ENCODE results near the gene ABCG2. TPM values are rescaled to one million over a fixed set of nuclear protein-coding genes. Genes with fewer than 3 reads are reported as not detected.

The ABCG2 gene
- total RNA-seq, 1 donor from 2014 or later, result under 0.01 TPM

GRCh38 chr4:88102026-88102425, 56.4 kb downstream of the ABCG2 start:
- no peak for DNase-seq (ENCODE audit: low read depth)
- no peak overlapping the region for H3K4me3 ChIP-seq (ENCODE audit: low read depth, low read length)
- H3K27me3 ChIP-seq (ENCODE audit: control insufficient read depth, insufficient read depth, low read length), result no peaks in the 10 kb centered on the region
- TF ChIP-seq CTCF (IDR thresholded peaks at IDR 0.05; ENCODE audit: insufficient read depth, low read length, poor library complexity, severe bottlenecking), result no peak
- H3K36me3 ChIP-seq (ENCODE audit: control insufficient read depth, insufficient read depth, low read length), result no peaks in the 10 kb centered on the region

- Histone ChIP-seq H3K4me3 (ENCODE audit: low read depth, low read length) (no peak overlapping the region), H3K27me3 (ENCODE audit: control insufficient read depth, insufficient read depth, low read length) (no peaks in the 10 kb centered on the region), H3K36me3 (ENCODE audit: control insufficient read depth, insufficient read depth, low read length) (no peaks in the 10 kb centered on the region)
- no peak for DNase-seq (ENCODE audit: low read depth)
- no peak for TF ChIP-seq CTCF (IDR thresholded peaks at IDR 0.05; ENCODE audit: insufficient read depth, low read length, poor library complexity, severe bottlenecking)
Measured at GRCh38 chr4:88101165-88101564, 57.3 kb downstream of the ABCG2 start.

- H3K4me3 ChIP-seq (ENCODE audit: low read depth, low read length), result no peak overlapping the region
- DNase-seq (ENCODE audit: low read depth), result no peak
- no peak for TF ChIP-seq CTCF (IDR thresholded peaks at IDR 0.05; ENCODE audit: insufficient read depth, low read length, poor library complexity, severe bottlenecking)
- H3K27me3 ChIP-seq (ENCODE audit: control insufficient read depth, insufficient read depth, low read length), result no peaks in the 10 kb centered on the region
- no peaks in the 10 kb centered on the region for H3K36me3 ChIP-seq (ENCODE audit: control insufficient read depth, insufficient read depth, low read length)
Measured at GRCh38 chr4:88098993-88099752, 59.3 kb downstream of the ABCG2 start.

GRCh38 chr4:88097781-88098180, 60.7 kb downstream of the ABCG2 start:
- no peak overlapping the region for H3K4me3 ChIP-seq (ENCODE audit: low read depth, low read length)
- TF ChIP-seq CTCF (IDR thresholded peaks at IDR 0.05; ENCODE audit: insufficient read depth, low read length, poor library complexity, severe bottlenecking), result no peak
- no peaks in the 10 kb centered on the region for H3K27me3 ChIP-seq (ENCODE audit: control insufficient read depth, insufficient read depth, low read length)
- DNase-seq (ENCODE audit: low read depth), result no peak
- H3K36me3 ChIP-seq (ENCODE audit: control insufficient read depth, insufficient read depth, low read length), result no peaks in the 10 kb centered on the region

GRCh38 chr4:88097301-88097700, 61.1 kb downstream of the ABCG2 start:
- DNase-seq (ENCODE audit: low read depth), result no peak
- no peak for TF ChIP-seq CTCF (IDR thresholded peaks at IDR 0.05; ENCODE audit: insufficient read depth, low read length, poor library complexity, severe bottlenecking)
- H3K4me3 ChIP-seq (ENCODE audit: low read depth, low read length), result no peak overlapping the region
- no peaks in the 10 kb centered on the region for H3K36me3 ChIP-seq (ENCODE audit: control insufficient read depth, insufficient read depth, low read length)
- no peaks in the 10 kb centered on the region for H3K27me3 ChIP-seq (ENCODE audit: control insufficient read depth, insufficient read depth, low read length)

GRCh38 chr4:88093874-88094273, 64.6 kb downstream of the ABCG2 start:
- Histone ChIP-seq H3K4me3 (ENCODE audit: low read depth, low read length) (no peak overlapping the region), H3K27me3 (ENCODE audit: control insufficient read depth, insufficient read depth, low read length) (no peaks in the 10 kb centered on the region), H3K36me3 (ENCODE audit: control insufficient read depth, insufficient read depth, low read length) (no peaks in the 10 kb centered on the region)
- TF ChIP-seq CTCF (IDR thresholded peaks at IDR 0.05; ENCODE audit: insufficient read depth, low read length, poor library complexity, severe bottlenecking), result no peak
- no peak for DNase-seq (ENCODE audit: low read depth)

Data from kidney epithelial cell (primary cell).